Epithelial cell of proximal tubule (primary cell): ENCODE results near the gene EXOC7. TPM values are rescaled to one million over a fixed set of nuclear protein-coding genes. Genes with fewer than 3 reads are reported as not detected.

Source experiments
- DNase-seq: peaks from one replicate; pipeline ENCODE4 v3.0.0-alpha.2; 2011; ENCODE audit warnings: low read depth
- H3K4me3 ChIP-seq: 2 replicates; pipeline ENCODE4 v1.5.1; 2011; ENCODE audit warnings: low read depth, mild to moderate bottlenecking, low read length
- CTCF ChIP-seq: conservative IDR thresholded peaks from 2 replicates; pipeline ENCODE4 v1.5.1; 2012; ENCODE audit warnings: low read depth, mild to moderate bottlenecking, low read length
- total RNA-seq: library from RNA; depleted of rRNA; stranded (reverse); fragments of >200 nt; gene quantifications from 2 replicates; pipeline ENCODE4 v1.2.3, GENCODE V29; 2015

EXOC7 gene
- total RNA-seq, 1 donor from 2014 or later: 39.6 TPM

- TF ChIP-seq CTCF: no peak
- H3K4me3 ChIP-seq: no peak overlapping the region
- no peak for DNase-seq
Observed at GRCh38 chr17:76089680-76090516, 13.7 kb downstream of the EXOC7 start.

- no peak for DNase-seq
- TF ChIP-seq CTCF: no peak
- H3K4me3 ChIP-seq: no peak overlapping the region
Observed at GRCh38 chr17:76088868-76089576, 14.6 kb downstream of the EXOC7 start.

- peak; percentile 17 for TF ChIP-seq CTCF
- DNase-seq: no peak
- no peak overlapping the region for H3K4me3 ChIP-seq
Observed at GRCh38 chr17:76088041-76088867, 15.3 kb downstream of the EXOC7 start.

- no peak for DNase-seq
- no peak for TF ChIP-seq CTCF
Observed at GRCh38 chr17:76087531-76087930, 16.1 kb downstream of the EXOC7 start.

GRCh38 chr17:76086384-76086783 is 17.2 kb downstream of the EXOC7 start:
- no peak for DNase-seq
- no peak overlapping the region for H3K4me3 ChIP-seq
- no peak for TF ChIP-seq CTCF

More at GRCh38 chr17:76087531-76087930, 16.1 kb downstream of the EXOC7 start:
- H3K4me3 ChIP-seq: no peak overlapping the region

- DNase-seq: no peak
- TF ChIP-seq CTCF: no peak
- no peak overlapping the region for H3K4me3 ChIP-seq
Observed at GRCh38 chr17:76085731-76086366, 17.7 kb downstream of the EXOC7 start.
